Subcutaneous adipose tissue (tissue), 4 donors: ENCODE results near the gene ARHGEF17. TPM values are rescaled to one million over a fixed set of nuclear protein-coding genes. Genes with fewer than 3 reads are reported as not detected.

Experiments used
- total RNA-seq, 4 donors: library from RNA; depleted of rRNA; stranded (reverse); fragments of >200 nt; gene quantifications; one replicate each; pipeline ENCODE4 v1.1.0, GENCODE V29; 2016
- TF ChIP-seq, protein P1 (sequence below): fragments of 450-650 bp; IDR thresholded peaks from one replicate; pipeline ENCODE4 v1.5.1; 2016; ENCODE audit warnings: low read depth, mild to moderate bottlenecking, control low read depth, antibody characterized with exemption, moderate library complexity

Gene ARHGEF17
- total RNA-seq, 4 donors from 2014 or later: 13.1 to 95.1 (median 28.3) TPM

DNA sequence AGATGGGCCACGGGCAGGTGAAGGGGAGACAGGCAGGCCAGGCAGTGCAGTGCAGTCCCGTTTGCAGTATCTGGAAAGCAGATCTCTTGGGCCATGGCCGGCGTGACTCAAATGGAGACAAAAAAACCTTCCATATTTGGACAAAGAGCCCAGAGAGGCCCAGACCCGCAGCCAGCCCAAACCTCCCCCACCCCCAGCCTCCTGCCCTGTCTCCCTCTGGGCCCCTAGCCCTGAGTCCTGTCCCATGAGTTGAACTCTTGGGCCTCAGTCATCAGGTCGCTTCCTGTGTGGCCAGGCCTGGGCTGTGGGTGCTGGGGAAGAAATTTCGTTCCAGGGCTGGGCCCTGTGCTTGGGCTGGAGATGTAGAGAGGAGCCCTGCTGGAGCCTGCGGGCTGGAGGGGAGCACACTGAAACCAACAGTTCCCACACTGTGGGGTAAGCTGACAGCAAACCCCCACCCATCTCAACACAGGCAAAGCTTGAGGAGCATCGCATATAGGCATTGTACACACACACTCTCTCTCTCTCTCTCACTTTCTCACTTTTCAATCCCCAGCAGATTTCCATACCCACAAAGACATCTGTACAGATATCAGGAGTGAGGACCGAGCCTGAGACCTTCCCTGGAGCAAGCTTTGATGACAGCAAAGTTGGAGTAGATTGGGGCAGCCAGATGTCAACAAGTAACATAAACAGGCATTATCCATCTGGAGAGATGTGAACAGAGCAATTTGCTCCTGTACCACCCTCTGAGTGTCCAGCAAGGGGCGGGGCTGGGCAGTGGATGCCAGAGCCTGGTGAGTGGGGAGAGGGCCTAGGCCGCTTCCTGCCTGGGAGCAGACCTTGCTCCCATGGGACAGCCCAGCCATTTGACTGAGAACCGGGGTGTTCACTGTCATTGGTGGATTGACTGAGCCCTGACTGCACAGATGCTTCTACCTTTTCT lies 17.2 kb downstream of the ARHGEF17 start:
- TF ChIP-seq, protein P1, sequence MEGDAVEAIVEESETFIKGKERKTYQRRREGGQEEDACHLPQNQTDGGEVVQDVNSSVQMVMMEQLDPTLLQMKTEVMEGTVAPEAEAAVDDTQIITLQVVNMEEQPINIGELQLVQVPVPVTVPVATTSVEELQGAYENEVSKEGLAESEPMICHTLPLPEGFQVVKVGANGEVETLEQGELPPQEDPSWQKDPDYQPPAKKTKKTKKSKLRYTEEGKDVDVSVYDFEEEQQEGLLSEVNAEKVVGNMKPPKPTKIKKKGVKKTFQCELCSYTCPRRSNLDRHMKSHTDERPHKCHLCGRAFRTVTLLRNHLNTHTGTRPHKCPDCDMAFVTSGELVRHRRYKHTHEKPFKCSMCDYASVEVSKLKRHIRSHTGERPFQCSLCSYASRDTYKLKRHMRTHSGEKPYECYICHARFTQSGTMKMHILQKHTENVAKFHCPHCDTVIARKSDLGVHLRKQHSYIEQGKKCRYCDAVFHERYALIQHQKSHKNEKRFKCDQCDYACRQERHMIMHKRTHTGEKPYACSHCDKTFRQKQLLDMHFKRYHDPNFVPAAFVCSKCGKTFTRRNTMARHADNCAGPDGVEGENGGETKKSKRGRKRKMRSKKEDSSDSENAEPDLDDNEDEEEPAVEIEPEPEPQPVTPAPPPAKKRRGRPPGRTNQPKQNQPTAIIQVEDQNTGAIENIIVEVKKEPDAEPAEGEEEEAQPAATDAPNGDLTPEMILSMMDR: no peak

DNA sequence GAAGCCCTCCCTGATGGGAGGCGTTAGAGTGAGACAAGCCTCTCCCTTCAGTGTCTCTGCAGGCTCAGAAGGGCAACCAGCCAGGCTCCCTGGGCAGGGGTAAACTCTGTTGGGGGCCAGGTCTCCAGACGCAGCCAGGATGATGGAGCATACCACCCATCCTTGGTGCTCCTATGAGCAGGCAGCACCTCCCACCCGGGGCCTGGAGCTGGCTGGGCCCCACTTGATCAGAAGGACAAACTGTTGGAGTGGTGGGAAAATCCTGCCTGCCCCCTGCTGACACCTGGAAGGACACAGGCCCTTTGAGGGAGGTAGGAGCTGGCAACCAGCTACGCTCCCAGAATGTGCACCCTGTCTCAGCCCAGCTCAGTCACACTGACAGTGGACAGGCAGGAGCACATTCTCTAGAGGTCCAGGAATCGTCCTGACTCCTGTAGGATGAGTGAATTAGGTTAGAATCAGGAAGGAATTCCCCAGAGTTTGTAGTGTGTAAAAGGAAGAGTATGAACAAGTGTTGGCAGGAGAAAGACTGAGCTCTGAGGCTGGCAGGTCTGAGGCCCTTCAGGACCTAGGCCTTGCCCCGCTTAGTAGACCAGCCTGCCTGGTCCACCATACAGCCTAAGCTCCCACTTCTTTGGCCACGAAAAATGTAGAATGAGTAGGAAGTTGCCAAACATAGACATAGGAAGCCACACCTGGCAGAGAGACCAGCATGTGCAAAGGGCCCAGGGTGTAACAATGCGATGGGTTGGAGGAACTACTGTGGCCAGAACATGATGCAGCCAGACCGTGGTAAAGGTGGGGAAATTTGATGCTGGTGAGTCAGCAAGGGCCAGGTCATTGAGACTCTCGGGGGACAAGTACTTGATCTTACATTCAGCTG lies 19.1 kb downstream of the ARHGEF17 start:
- TF ChIP-seq, protein P1: no peak

- TF ChIP-seq, protein P1: no peak
Observed at GRCh38 chr11:73327812-73328364, 19.8 kb downstream of the ARHGEF17 start.

GRCh38 chr11:73330569-73331093 lies 22.6 kb downstream of the ARHGEF17 start:
- TF ChIP-seq, protein P1: no peak

GRCh38 chr11:73331138-73331916 lies 23.3 kb downstream of the ARHGEF17 start:
- TF ChIP-seq, protein P1: no peak

GRCh38 chr11:73333173-73333572 lies 25.1 kb downstream of the ARHGEF17 start:
- TF ChIP-seq, protein P1: no peak
